Measurements from ENCODE around the gene TXNDC8. TPM values are rescaled to one million over a fixed set of nuclear protein-coding genes. Genes with fewer than 3 reads are reported as not detected.

TXNDC8 gene
- total RNA-seq, 4 donors from 2014 or later, result not detected

- Histone ChIP-seq H3K4me3 (no peak overlapping the region), H3K27me3 (no peaks in the 10 kb centered on the region), H3K27ac (no peak overlapping the region), H3K36me3 (no peaks in the 10 kb centered on the region), H3K9me3 (no peaks in the 10 kb centered on the region), H3K4me1 (no peaks in the 10 kb centered on the region)
- intact Hi-C loops (cut with DNase I; ENCODE audit: low total_unique reads), result no loop called here
- DNase-seq, result no peak
- TF ChIP-seq CTCF (IDR thresholded peaks at IDR 0.05) (no peak), POLR2A (IDR thresholded peaks at IDR 0.05) (no peak)
Observed at GRCh38 chr9:110309681-110310080, 28.0 kb downstream of the TXNDC8 start.

GRCh38 chr9:110308633-110309038 lies 29.0 kb downstream of the TXNDC8 start:
- no peak for DNase-seq
- Histone ChIP-seq H3K27ac (no peak overlapping the region), H3K36me3 (no peaks in the 10 kb centered on the region), H3K4me3 (no peak overlapping the region), H3K4me1 (no peaks in the 10 kb centered on the region), H3K27me3 (no peaks in the 10 kb centered on the region), H3K9me3 (no peaks in the 10 kb centered on the region)
- TF ChIP-seq CTCF (IDR thresholded peaks at IDR 0.05) (no peak), POLR2A (IDR thresholded peaks at IDR 0.05) (no peak)
- intact Hi-C loops (cut with DNase I; ENCODE audit: low total_unique reads), result no loop called here

DNA sequence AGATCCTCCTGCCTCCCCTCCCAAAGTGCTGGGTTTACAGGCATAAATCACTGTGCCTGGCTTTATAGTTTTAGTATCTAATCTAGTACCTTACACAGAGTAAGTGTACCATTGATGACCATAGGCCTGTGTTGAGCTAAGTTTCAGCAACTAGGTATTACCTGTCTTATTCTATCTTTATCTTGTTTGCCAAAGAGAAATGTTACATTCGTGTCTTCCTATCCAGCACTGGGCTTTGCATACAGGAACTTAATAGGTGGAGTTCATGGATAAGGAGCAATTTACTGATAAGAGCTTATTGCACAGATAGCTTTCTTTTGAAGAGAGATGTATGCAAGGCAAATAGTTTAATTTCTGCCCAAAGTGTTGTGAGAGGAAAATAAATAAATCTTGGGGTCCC lies 30.5 kb downstream of the TXNDC8 start:
- no peak overlapping the region for H3K4me3 ChIP-seq
- no peaks in the 10 kb centered on the region for H3K4me1 ChIP-seq
- no peaks in the 10 kb centered on the region for H3K9me3 ChIP-seq
- DNase-seq, result no peak
- no peak overlapping the region for H3K27ac ChIP-seq
- no peaks in the 10 kb centered on the region for H3K27me3 ChIP-seq
- no peaks in the 10 kb centered on the region for H3K36me3 ChIP-seq
- intact Hi-C loops (cut with DNase I; ENCODE audit: low total_unique reads), result no loop called here
- TF ChIP-seq POLR2A (IDR thresholded peaks at IDR 0.05) (no peak), CTCF (IDR thresholded peaks at IDR 0.05) (no peak)

DNA sequence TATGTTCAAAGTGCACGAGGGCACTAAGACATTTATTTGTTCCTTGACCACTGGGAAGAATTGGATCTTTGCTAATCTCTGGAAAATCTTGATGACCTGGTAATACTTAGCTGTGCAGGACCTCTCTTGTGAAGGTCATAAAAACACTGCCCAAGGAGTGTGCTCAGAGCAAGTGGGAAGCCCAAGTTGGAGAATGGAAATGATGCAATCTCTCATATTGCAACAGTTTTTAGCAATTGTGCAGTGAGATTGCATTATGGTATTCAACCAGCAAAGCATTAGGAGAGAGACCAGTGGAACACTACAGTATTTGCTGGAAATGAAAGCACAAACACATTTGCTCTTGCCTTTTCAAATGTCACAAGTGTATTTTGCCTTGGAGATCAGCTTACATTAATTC lies 34.5 kb downstream of the TXNDC8 start:
- Histone ChIP-seq H3K27ac (no peak overlapping the region), H3K4me1 (no peaks in the 10 kb centered on the region), H3K4me3 (no peak overlapping the region), H3K9me3 (no peaks in the 10 kb centered on the region), H3K27me3 (no peaks in the 10 kb centered on the region), H3K36me3 (no peaks in the 10 kb centered on the region)
- DNase-seq, result no peak
- TF ChIP-seq POLR2A (IDR thresholded peaks at IDR 0.05) (no peak), CTCF (IDR thresholded peaks at IDR 0.05) (no peak)
- intact Hi-C loops (cut with DNase I; ENCODE audit: low total_unique reads), result no loop called here

- Histone ChIP-seq H3K9me3 (no peaks in the 10 kb centered on the region), H3K27ac (no peak overlapping the region), H3K27me3 (no peaks in the 10 kb centered on the region), H3K36me3 (no peaks in the 10 kb centered on the region), H3K4me3 (no peak overlapping the region), H3K4me1 (no peaks in the 10 kb centered on the region)
- TF ChIP-seq POLR2A (IDR thresholded peaks at IDR 0.05) (no peak), CTCF (IDR thresholded peaks at IDR 0.05) (no peak)
- intact Hi-C loops (cut with DNase I; ENCODE audit: low total_unique reads), result no loop called here
- DNase-seq, result no peak
Observed at GRCh38 chr9:110298043-110298605, 39.5 kb downstream of the TXNDC8 start.

Measured in uterus (tissue), 4 donors.